Ecto neural progenitor cell (in vitro differentiated cells): ENCODE data around the gene ARHGEF25.
"Not testable (repeated sequence)": the region's sequence is repeated elsewhere in the genome, so short reads cannot be mapped to it uniquely, and the experiment has no call there.

Experiments
- DNase-seq: peaks from one replicate; pipeline ENCODE4 v3.0.0-alpha.2; 2018; ENCODE audit warnings: low spot score

The ARHGEF25 gene

GRCh38 chr12:57586128-57586527, 25.1 kb upstream of the ARHGEF25 start:
- DNase-seq: no peak

DNA sequence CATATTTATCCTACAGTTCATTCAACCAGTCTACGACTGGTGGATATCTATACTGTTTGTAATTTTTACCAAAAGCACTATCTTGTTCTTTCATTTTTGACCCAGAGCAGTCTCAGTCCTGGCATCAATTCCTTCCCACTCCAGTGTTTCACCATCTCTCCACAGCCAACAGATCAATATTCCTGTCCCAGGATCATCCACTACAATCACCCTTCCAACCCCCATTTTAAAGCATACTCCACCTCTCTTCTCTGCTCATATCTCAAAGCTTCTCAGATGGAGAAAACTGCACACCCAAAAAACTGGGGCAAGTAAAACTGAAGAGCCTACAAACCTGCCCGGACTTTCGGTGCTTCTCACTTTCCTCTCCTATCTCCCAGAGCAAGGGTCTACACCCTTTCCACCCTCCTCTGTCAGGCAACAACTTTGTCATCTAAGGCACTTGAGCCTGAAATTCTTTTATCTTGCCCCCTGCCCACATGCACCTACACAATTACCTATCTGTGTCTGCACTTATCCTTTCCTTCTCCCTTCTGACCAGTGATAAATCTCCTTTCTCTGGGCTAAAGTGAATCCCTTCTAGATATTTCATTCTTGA, 24.3 kb upstream of the ARHGEF25 start:
- no peak for DNase-seq

DNA sequence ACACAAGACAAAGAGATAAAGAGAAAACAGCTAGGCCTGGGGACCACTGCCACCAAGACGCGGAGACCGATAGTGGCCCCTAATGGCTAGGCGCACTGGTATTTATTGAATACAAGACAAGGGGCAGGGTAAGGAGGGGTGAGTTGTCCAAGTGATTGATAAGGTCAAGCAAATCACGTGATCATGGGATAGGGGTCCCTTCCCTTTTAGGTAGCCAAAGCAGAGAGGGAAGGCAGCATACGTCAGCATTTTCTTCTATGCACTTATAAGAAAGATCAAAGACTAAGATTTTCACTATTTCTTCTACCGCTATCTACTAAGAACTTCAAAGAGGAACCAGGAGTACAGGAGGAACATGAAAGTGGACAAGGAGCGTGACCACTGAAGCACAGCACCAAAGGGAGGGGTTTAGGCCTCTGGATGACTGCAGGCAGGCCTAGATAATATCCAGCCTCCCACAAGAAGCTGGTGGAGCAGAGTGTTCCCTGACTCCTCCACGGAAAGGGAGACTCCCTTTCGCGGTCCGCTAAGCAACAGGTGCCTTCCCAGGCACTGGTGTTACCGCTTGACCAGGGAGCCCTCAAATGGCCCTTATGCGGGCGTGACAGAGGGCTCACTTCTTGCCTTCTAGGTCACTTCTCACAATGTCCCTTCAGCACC, 22.2 kb upstream of the ARHGEF25 start:
- not testable (repeated sequence) for DNase-seq

DNA sequence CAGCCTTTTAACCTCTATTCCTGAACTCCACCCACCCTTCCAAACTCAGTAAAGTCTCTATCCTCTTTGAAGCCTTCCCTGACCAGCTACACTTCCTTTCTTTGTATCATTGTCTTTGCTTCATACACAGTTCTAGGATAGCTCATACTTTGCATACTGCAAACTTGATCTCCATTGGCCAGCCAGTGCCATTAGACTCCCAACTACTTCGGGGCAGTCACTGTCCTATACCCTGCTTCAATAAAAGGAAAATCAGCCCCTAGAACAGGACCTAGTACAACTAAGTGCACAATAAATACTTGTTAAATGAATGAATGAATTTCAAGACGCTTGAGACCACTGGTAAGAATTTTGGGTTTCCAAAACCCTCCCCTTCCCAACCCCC, 20.8 kb upstream of the ARHGEF25 start:
- no peak for DNase-seq

GRCh38 chr12:57590864-57591781, 20.1 kb upstream of the ARHGEF25 start, which contains the start of gene PIP4K2C:
Gene PIP4K2C, plus strand, starts transcription at chr12:57591192. Its CDS starts 98 bp downstream, at chr12:57591290.
- peak; percentile 93 for DNase-seq

GRCh38 chr12:57591782-57592325, 19.4 kb upstream of the ARHGEF25 start:
- no peak for DNase-seq

- DNase-seq: no peak
Measured at GRCh38 chr12:57592551-57593165, 18.6 kb upstream of the ARHGEF25 start.

GRCh38 chr12:57593187-57593586, 18.0 kb upstream of the ARHGEF25 start:
- DNase-seq: no peak

DNA sequence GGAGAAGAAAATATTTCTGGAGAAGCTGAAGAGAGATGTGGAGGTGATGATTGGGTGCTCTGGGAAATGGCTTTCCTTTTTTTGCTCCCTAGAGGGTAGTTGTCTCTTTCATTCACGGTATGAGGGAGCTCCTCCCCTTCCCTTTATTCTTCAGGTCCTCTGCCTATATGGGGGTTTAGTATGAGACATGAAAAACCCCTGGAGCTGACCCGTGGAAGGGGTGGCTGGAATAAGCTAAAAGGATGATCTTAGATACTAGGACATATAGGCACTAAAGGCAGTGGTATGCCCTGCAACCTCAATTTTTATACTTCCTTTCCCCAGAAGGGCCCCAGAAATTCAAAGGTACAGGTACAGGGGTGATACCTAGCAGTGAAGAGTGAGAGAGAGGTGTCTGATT, 10.8 kb upstream of the ARHGEF25 start:
- no peak for DNase-seq

- no peak for DNase-seq
Measured at GRCh38 chr12:57602544-57602943, 8.7 kb upstream of the ARHGEF25 start.

DNA sequence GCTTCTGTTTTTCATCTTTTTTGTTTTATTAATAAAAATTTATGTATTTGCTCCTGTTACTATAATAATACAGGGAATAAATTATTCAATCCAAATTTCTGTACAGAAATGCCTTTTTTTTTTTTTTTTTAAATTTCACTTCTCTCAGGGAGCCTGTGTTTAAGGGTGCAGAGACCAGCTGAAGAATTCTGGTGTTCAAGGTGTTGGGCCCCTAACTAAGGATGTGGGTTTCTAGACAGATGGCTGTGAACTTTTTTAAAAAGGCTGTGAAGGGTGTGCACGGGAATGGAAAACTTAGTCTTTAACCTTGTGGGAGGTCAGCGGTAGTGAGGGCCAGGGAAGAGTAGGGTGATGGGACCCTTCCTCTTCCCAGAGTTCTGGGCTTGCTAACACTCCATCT, 7.9 kb upstream of the ARHGEF25 start:
- no peak for DNase-seq

DNA sequence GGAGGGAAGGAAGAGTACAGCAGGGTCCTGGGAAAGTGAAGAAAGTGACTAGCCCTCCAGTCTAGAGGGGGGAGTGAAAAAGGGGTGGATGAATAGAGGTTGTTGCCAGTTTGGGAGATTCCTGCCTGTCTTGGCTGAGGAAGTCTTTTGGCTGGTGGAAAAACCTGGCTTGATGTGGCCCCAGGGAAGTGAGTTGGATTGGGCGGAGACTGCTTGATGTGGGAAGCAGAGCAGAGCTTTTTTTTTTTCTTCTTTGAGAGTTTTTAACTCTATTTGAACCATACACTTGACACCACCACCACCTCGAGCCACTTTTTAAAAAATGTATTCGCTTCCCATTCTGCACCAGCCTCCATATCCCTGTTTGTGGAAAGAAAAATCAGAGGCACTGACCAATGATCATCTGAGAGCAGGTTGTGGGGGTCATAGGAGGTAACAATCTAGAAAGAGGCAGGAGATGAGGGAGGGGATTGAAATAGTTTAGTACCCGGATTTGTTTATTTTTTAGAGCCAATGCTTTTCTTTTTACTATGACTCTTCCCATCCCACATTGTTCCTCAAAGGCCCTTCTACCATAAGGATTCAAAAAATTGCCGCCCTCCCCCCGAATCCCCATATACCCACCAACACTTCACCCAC, 7.3 kb upstream of the ARHGEF25 start:
- DNase-seq: no peak

DNA sequence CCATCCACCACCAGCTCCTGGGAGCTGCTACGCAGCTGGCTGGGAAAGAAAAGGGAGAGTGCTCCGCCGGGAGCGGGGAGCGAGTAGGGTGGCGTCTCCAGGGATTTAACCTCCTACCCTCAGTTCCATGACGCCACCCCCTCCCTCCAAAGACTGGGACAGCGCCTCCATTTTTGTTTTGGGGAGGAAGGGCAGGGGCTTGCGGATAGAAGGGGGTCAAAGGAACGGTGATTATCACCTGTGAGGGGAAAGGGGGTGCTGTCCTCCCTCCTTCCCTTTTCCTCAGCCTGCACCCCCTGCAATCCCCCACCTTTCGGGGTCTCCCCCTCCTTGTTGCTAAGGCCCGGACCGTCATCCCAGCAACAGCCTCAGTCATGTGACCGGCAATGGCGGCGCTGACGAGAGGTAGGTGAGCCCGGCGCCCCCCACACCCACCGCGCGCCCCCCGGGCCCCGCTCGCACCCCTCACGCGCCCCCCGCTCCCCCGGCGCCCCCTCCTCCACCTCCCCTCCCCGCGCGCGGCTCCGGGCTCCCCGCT, 6.7 kb upstream of the ARHGEF25 start, which contains the start of gene DTX3:
Gene DTX3, plus strand, starts transcription at position 371 of the 538 bp plus-strand sequence. CDS start 1,694 bp downstream, outside the sequence.
- peak; percentile 84 for DNase-seq

DNA sequence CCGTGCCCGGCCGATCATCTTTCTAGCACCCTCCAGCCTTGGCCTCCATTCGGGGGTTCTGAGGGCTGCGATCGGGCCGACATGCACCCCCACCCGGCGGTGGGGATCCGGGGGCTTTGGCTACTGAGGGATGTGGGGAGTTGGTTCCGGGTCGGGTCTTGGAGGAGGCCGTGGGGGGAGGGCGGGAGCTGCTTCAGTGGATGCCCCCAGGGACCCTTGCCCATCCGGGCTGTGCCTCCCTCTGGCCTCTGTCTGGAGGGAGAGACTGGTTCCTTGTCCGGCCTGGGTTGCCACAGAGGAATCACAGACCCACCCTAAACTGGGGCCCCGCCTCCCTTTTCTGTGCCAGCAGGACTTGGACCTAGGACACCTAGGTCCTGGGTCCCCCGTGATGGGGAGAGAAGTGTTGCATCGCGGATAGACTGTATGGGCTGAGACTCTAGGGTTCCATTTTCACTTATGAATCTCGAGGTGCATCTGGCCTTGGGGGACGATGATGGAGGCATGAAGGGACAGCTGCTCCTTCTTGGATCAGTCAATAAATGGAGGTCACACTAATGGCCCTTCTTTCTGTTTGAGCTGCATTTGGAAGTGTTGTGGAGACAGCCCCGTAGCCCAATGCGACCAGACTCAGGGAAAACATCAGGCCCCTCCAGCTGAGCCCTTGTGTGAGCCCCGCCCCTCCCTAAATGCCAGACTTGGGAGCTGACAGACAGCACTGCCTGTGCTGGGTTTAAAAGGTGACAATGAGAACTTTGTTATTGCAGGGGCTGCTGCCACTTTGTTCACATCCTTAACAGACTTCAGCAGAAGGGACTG, 6.0 kb upstream of the ARHGEF25 start:
- DNase-seq: no peak

- no peak for DNase-seq
Measured at GRCh38 chr12:57605811-57606311, 5.4 kb upstream of the ARHGEF25 start.

- DNase-seq: no peak
Measured at GRCh38 chr12:57606399-57606798, 4.8 kb upstream of the ARHGEF25 start.

DNA sequence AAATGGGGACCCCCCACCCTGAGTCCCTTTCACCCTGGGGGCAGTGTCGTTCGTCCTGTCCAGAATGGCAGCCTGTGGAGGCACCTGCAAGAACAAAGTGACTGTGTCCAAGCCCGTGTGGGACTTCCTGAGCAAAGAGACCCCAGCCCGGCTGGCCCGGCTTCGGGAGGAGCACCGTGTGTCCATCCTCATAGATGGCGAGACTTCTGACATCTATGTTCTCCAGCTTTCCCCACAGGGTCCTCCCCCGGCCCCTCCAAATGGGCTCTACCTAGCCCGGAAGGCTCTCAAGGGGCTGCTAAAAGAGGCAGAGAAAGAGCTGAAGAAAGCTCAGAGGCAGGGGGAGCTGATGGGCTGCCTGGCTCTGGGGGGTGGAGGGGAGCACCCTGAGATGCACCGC, 4.4 kb upstream of the ARHGEF25 start:
- DNase-seq: no peak

DNA sequence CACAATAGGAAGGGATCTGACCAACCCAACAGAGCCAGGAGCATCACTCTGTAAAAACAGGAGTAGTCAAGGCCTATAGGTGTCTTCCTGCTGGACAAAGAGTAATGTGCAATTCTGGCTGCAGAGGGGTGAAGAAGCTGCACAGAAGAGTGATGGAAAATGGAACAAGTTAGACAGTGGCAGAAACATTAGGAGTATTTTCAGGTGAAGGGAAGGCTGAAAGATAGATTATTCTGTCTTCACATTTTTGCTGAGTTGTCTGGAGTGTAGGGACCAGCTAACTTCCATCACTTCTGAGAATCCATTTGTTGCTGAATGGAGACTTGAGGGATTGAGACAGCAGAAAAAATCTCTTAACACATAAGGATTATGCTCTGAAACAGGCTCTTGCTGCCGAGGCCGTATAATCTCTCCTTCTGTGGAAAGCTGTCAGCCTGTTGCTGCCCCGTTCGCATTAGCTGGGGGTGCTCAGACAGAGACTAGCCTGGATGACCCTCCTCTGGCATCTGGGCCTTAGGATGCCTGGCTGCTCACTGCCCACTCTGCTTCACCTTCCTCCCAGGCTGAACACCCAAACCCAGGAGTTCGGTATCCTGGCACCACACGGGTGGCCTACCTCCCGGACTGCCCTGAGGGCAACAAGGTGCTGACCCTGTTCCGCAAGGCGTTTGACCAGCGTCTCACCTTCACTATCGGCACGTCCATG, 3.1 kb upstream of the ARHGEF25 start:
- no peak for DNase-seq

GRCh38 chr12:57609101-57609780, 2.0 kb upstream of the ARHGEF25 start:
- DNase-seq: no peak
